ENCODE results near the gene C18orf54.
"Not testable (repeated sequence)": the region's sequence is repeated elsewhere in the genome, so short reads cannot be mapped to it uniquely, and the experiment has no call there.

C18orf54 gene

DNA sequence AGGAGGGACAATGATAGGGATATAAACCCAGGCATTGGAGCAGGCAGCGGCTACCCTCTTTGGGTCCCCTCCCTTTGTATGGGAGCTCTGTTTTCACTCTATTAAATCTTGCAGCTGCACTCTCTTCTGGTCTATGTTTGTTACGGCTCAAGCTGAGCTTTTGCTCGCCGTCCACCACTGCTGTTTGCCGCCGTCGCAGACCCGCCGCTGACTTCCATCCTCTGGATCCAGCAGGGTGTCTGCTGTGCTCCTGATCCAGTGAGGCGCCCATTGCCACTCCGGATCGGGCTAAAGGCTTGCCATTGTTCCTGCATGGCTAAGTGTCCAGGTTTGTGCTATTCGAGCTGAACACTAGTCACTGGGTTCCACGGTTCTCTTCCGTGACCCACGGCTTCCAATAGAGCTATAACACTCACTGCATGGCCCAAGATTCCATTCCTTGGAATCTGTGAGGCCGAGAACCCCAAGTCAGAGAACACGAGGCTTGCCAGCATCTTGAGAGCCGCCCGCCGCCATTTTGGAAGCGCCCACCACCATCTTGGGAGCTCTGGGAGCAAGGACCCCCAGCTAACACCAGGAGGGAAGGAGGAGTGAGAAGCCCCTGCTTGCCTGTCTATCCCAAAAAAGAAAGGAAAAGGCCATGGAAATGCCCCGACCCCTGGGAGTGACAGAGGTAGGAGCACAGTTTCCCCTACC is 29.2 kb downstream of the C18orf54 start:
- not testable (repeated sequence) for DNase-seq (ENCODE audit: extremely low read depth in 1 of 2, low read depth in 1 of 2)

DNA sequence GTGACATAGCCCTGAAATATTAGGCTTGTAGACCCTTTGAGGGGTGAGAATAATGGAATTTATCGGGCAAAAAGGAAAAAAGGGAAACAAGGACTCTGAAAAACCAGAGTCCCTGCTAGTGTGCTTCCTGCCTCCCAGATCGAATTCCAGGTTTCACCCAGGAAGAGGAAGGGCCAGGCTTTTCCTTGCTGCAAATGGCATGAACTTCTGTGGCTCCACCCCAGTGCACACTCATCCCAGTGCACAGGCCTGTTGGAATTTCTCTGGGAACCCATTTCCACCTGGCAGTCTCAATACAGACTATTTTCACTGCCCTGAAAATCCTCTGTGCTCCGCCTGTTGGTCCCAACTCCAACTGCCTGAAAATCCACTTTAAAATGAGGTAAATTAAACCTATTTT is 29.9 kb downstream of the C18orf54 start:
- no peak for DNase-seq (ENCODE audit: extremely low read depth in 1 of 2, low read depth in 1 of 2)

DNA sequence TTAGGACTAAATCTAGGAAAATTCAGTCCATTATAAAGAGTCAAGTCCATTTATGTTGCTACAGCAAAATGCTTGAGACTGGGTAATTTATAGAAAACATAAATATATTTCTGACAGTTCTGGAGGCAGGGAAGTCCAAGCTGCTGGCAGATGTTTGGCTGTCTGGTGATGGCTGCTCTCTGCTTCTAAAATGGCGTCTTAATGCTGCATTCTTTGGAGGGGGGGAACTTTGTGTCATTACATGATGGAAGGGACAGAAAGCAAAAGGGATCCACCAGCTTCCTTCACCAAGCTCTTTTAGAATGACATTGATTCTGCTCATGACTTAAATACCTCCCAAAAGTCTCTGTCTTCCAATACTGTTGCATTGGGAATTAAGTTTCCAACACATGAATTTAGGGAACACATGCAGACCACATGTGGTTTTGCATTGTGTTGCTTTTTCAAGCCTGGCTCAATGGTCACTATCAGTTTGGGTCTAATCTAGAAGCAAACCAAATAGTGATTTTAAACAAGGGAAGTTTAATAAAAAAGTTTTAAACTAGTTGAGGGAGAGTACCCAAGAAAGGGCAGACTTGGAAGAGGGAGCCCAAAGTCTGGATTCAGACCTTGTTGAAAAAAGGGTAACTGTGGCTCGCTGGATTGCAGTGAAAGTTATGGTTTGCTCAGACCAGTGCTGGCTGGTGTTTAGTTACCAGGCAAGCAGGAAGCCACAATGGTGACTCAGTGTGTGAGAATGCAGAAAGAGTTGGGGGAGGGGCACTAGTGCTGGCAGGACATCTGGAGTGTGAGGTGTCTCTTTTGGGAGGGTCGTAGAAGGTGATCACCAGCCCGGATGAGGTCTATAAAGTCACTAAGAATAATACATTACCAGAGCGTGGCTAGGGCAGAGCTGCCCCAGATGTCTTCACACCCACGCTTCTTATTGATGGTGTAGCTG is 30.8 kb downstream of the C18orf54 start:
- DNase-seq (ENCODE audit: extremely low read depth in 1 of 2, low read depth in 1 of 2), result no peak

DNA sequence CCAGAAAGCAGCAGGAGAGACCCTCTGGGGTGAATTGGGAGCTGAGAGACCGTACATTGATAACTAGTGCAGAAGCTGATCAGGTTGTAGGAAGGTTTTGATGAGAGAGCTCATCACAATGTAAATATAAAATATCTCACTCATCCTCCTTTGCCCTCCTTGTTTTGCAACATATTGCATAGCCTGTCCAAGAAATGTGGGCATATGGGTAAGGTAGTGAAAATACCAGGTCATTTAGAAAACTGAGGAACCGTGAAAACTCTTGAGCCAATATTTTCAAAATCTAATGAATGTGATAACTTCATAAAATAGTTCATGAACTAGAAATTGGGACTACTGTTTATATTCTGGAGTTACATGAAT is 31.4 kb downstream of the C18orf54 start:
- DNase-seq (ENCODE audit: extremely low read depth in 1 of 2, low read depth in 1 of 2), result no peak

DNA sequence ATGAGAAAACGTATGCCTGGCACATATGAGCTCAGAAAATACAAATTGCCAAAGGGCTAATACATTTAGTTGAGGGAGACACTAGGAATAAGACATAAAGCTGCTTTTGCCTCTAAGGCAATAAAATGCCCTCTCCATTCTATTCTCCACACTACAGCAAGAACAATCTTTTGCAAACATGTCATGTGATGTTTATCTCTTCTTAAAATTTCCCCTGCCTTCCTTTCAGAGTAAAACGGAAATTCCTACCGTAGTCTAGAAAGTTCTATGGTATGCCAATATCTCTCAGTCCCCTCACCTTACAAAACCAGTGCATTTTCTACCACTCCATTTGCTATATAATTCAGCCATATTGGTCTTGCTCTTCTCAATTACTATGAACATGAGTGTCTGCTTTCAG is 33.1 kb downstream of the C18orf54 start:
- DNase-seq (ENCODE audit: extremely low read depth in 1 of 2, low read depth in 1 of 2), result no peak

DNA sequence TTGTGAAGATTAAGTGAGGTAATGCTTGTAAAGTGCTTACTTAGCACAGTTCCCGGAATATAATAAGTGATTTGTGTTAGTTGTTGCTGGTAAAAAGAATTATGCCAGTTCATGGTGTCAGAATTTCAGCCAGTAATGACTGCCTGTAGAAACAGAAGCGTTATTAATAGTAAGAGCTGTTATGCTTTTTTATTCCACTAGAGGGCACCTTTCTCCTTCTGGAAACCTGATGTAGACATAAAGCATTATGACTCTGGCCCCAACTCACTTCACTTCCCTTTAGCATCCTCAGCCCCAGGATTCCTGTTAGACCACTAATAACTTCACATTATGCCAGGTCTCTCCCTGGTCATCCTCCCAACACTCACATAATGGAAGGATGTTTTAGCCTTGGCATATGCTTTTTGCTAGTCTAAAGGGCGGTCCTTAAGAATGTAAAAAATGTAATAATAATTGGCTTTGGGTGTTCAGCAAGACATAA is 34.9 kb downstream of the C18orf54 start:
- DNase-seq (ENCODE audit: extremely low read depth in 1 of 2, low read depth in 1 of 2), result no peak

DNA sequence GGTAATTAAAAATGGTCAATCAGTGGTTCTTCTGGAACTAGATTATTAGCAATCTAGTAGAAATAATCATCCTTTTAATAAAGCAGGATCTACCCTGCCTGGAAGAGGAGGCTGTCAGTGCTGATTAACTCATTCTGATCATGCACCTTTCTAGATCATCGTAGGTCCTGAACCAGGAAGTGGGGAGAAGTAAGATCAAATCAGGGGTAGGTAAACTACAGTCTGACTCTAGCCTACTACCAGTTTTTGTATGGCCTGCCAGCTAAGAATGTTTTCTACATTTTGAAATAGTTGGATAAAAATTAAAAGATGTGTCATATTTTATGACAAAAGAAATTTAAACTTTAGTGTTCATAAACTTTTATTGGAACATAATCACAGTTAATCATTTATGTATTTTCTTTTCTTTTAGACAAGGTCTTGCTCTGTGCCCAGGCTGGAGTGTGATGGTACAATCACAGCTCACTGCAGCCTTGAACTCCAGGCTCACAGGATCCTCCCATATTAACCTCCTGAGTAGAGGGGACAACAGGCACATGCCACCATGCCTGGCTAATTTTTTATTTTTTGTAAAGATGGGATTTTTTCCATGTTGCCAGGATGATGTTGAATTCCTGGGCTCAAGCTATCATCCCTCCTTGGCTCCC is 36.1 kb downstream of the C18orf54 start:
- no peak for DNase-seq (ENCODE audit: extremely low read depth in 1 of 2, low read depth in 1 of 2)

DNA sequence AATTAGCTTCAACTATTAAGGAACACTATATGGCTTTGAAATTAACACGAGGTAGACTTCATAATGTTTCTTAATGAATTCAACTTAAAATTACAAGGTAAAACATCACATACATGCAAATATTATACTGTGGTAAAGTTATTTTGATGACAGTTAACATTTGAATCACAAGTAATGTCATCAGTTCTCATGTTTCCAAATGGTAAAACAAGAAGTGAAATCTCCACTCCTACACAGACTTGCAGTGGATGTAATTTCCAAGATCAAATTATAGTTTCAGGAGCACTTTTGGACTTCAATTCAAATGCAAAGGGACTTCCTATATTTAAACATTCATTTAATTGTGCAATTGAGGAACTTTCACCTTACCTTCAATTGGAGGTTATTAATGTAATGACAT is 39.1 kb downstream of the C18orf54 start:
- DNase-seq (ENCODE audit: extremely low read depth in 1 of 2, low read depth in 1 of 2), result no peak

DNA sequence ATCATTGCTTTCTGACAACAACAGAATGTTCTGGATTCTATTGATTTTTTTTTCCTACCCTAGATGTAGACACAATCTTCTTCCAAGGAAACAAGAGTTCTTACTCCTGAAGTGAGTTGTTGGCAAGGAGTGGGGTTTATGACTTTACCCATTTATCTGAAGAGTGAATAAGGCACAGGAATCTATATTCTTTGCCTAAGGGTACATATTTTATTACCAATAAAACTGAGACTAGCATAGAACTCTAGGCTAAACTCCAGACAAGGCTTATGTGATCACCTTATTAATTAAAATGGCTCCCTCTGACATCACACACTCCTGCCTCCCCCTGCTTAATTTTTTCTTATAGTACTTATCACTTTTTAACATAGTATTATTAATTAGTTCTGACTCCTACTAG is 47.6 kb downstream of the C18orf54 start:
- DNase-seq (ENCODE audit: extremely low read depth in 1 of 2, low read depth in 1 of 2), result no peak

DNA sequence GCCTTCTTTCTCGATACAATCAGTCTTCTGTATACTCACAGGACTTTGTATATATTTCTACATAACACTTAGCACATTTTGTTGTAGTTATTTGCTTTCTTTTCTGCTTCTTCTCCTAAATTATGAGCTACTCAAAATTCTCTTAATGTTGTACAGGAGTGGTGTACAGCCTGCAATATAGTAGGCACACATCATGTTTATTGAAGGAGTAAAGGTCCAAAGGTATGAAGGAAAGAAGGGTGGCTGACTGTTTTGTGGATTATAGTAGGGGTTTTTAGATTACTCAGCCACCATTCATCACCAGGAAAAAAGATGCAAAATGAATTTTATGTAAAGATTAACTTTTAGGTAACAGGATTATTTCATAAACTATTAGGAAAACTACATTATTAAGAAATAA is 54.1 kb downstream of the C18orf54 start:
- DNase-seq (ENCODE audit: extremely low read depth in 1 of 2, low read depth in 1 of 2), result no peak

DNA sequence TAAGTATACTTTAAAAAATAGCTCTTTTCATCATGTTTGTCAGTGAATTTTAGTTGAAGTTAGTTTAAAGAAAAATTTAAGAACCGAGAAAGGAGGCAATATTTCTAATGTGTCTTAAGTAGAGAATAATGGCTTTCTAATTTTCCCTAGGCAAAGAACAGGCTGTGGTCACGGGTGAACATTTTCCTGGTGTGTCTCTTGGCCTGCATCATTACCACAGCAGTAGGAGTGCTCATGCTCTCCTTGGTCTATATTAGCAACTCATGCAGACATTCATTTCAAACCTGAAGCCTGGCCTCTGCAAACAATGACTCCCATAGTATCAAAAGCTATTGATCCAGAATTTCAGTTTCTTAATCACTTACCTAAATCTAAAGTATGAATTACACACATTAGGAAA is 57.4 kb downstream of the C18orf54 start:
- DNase-seq (ENCODE audit: extremely low read depth in 1 of 2, low read depth in 1 of 2), result no peak

DNA sequence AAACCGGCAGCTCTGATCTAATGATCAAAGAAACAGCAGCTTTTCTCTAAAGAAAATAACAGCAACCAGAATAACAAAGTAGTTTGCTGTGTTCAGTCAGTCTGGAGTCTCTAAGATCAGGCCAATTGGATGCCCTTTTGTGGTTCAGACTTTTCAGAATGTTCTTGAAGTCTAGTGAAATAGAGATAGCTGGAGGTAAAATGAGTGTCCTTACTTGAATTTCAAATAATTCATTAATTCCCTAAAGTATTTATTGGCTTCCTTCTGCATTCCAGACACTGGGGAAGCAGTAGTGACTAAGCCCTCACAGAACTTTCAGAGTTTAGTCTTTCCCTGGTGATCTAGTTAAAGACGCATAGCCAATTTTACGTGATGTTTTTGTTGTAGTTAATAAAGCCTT is 58.7 kb downstream of the C18orf54 start:
- no peak for DNase-seq (ENCODE audit: extremely low read depth in 1 of 2, low read depth in 1 of 2)

DNA sequence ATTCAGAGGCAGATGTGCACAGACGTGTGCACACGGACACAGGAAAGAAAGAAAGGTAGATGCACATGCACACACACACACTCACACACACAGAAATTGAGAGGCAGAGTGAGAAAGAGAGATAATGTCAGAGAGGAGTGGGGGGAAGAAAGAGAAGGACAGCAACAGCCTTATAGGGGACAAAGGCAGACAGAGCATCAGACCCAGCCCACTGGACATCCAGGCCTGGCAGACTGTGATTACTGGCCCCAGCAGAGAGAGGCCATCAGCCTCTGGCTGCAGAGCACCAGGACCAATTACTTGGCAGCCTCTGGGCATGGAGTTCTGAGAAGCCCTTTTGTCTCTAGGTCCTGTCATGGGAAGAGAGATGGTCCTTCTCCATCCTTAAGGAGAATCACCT is 66.1 kb downstream of the C18orf54 start:
- no peak for DNase-seq (ENCODE audit: extremely low read depth in 1 of 2, low read depth in 1 of 2)

DNA sequence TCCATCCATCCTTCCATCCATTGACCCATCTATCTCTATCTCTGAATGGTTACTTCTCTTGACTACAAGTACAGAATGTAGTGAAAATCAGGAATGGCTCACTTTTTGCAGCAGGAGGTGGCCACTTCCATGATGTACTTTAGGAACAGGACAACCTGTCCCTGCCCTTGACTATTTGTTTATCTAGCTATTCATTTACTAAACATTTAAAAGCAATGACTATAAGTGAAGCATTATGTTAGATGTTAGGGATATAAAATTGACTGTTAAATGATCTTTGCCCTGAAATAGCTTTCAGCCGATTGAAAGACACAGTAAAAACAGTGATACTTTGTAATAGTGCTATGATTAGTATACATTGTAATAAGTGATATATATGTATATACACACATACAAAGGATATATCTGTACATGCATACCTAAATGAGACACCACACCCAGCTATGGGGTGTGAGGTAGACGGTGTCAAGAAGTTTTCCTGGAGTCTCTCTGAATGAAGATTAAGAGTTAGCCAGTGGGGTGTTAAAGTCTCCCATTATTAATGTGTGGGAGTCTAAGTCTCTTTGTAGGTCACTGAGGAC is 68.5 kb downstream of the C18orf54 start:
- no peak for DNase-seq (ENCODE audit: extremely low read depth in 1 of 2, low read depth in 1 of 2)

Data from activated CD8-positive, alpha-beta memory T cell treated with anti-CD3 and anti-CD28 coated beads for 1 hour (primary cell).